ENCODE measurements around the gene ELMO3. TPM values are rescaled to one million over a fixed set of nuclear protein-coding genes. Genes with fewer than 3 reads are reported as not detected.

The ELMO3 gene
- total RNA-seq, 4 donors from 2014 or later: 1.6 to 5.4 TPM; not detected in 2

GRCh38 chr16:67163164-67163998 is 35.5 kb upstream of the ELMO3 start:
- Histone ChIP-seq H3K27ac (peak overlapping the region; percentile 1 to 48), H3K4me1 (peaks cover 0 to 32% of the 10 kb centered on the region in 2 donors), H3K36me3 (no peaks in the 10 kb centered on the region), H3K4me3 (peak overlapping the region; percentile 28 to 32), H3K27me3 (no peaks in the 10 kb centered on the region), H3K9me3 (no peaks in the 10 kb centered on the region)
- DNase-seq: no peak
- TF ChIP-seq POLR2A (IDR thresholded peaks at IDR 0.05) (peak in 1 of 2 donors; percentile 39), CTCF (IDR thresholded peaks at IDR 0.05) (no peak)
- intact Hi-C loops (cut with DNase I; ENCODE audit: low total_unique reads): no loop called here

GRCh38 chr16:67163999-67164558 is 34.9 kb upstream of the ELMO3 start:
- intact Hi-C loops (cut with DNase I; ENCODE audit: low total_unique reads): no loop called here
- TF ChIP-seq POLR2A (IDR thresholded peaks at IDR 0.05) (no peak), CTCF (IDR thresholded peaks at IDR 0.05) (no peak)
- no peak for DNase-seq
- Histone ChIP-seq H3K36me3 (no peaks in the 10 kb centered on the region), H3K27ac (peak overlapping the region; percentile 1 to 48), H3K27me3 (no peaks in the 10 kb centered on the region), H3K9me3 (no peaks in the 10 kb centered on the region), H3K4me3 (peak overlapping the region; percentile 28 to 32), H3K4me1 (peaks cover 0 to 28% of the 10 kb centered on the region in 2 donors)

- Histone ChIP-seq H3K27me3 (no peaks in the 10 kb centered on the region), H3K4me1 (peaks cover 0 to 32% of the 10 kb centered on the region in 2 donors)
- TF ChIP-seq POLR2A (IDR thresholded peaks at IDR 0.05) (peak in 1 of 2 donors; percentile 12), CTCF (IDR thresholded peaks at IDR 0.05) (no peak)
Measured at GRCh38 chr16:67164599-67165061, 34.3 kb upstream of the ELMO3 start, which contains the start of gene HSF4. TSS of gene HSF4 (plus strand) at chr16:67164745. CDS start at chr16:67164812, 67 bp downstream.

GRCh38 chr16:67165121-67166078 is 33.5 kb upstream of the ELMO3 start:
- intact Hi-C loops (cut with DNase I; ENCODE audit: low total_unique reads): no loop called here

More at GRCh38 chr16:67164599-67165061, 34.3 kb upstream of the ELMO3 start, which contains the start of gene HSF4:
- peak in 1 of 2 donors; percentile 67 for DNase-seq
- Histone ChIP-seq H3K4me3 (peak within 1 kb of the TSS; percentile 28 to 32), H3K27ac (peak within 1 kb of the TSS; percentile 47 to 48), H3K36me3 (no peaks in the 10 kb centered on the region), H3K9me3 (no peaks in the 10 kb centered on the region)
- intact Hi-C loops (cut with DNase I; ENCODE audit: low total_unique reads): no loop called here

More at GRCh38 chr16:67165121-67166078, 33.5 kb upstream of the ELMO3 start:
- Histone ChIP-seq H3K4me1 (peaks cover 0 to 34% of the 10 kb centered on the region in 2 donors), H3K36me3 (no peaks in the 10 kb centered on the region), H3K27ac (peak overlapping the region in 1 of 2 donors; percentile 37), H3K27me3 (no peaks in the 10 kb centered on the region), H3K9me3 (no peaks in the 10 kb centered on the region), H3K4me3 (peak overlapping the region; percentile 28 to 32)
- TF ChIP-seq CTCF (IDR thresholded peaks at IDR 0.05) (no peak), POLR2A (IDR thresholded peaks at IDR 0.05) (no peak)
- DNase-seq: no peak
